GM21529 (cell line): Measurements from ENCODE around the gene PRRC2B.
A peak's percentile ranks its signal among the peaks of the same experiment; 100 is the strongest.
"Not testable (repeated sequence)": the region's sequence is repeated elsewhere in the genome, so short reads cannot be mapped to it uniquely, and the experiment has no call there.

Source experiments
- ATAC-seq: cut with Tn5 transposase; IDR thresholded peaks from one replicate; pipeline ENCODE4 v1.9.1; 2021; ENCODE audit not compliant: unreplicated experiment

Gene PRRC2B

GRCh38 chr9:131393622-131394463, at the start of gene PRRC2B:
Gene PRRC2B (plus strand): TSS chr9:131394086. CDS start chr9:131430145, 36,059 bp downstream.
- peak; percentile 51 for ATAC-seq

GRCh38 chr9:131344931-131345535, 48.9 kb upstream of the PRRC2B start:
- not testable (repeated sequence) for ATAC-seq

GRCh38 chr9:131346559-131346958, 47.3 kb upstream of the PRRC2B start:
- ATAC-seq = no peak

- ATAC-seq = no peak
Observed at GRCh38 chr9:131347376-131348020, 46.4 kb upstream of the PRRC2B start.

GRCh38 chr9:131348631-131349521, 45.0 kb upstream of the PRRC2B start:
- no peak for ATAC-seq

GRCh38 chr9:131349522-131349880, 44.4 kb upstream of the PRRC2B start:
- ATAC-seq = no peak

- no peak for ATAC-seq
Observed at GRCh38 chr9:131349881-131350563, 43.9 kb upstream of the PRRC2B start.

- ATAC-seq = not testable (repeated sequence)
Observed at GRCh38 chr9:131356479-131356878, 37.4 kb upstream of the PRRC2B start.

GRCh38 chr9:131358556-131358955, 35.3 kb upstream of the PRRC2B start:
- no peak for ATAC-seq

GRCh38 chr9:131361202-131361833, 32.6 kb upstream of the PRRC2B start:
- ATAC-seq = no peak

GRCh38 chr9:131365546-131365945, 28.3 kb upstream of the PRRC2B start:
- no peak for ATAC-seq

GRCh38 chr9:131366761-131367401, 27.0 kb upstream of the PRRC2B start:
- ATAC-seq = no peak

GRCh38 chr9:131367450-131367849, 26.4 kb upstream of the PRRC2B start:
- no peak for ATAC-seq

GRCh38 chr9:131370638-131371037, 23.2 kb upstream of the PRRC2B start:
- no peak for ATAC-seq

GRCh38 chr9:131372599-131372973, 21.3 kb upstream of the PRRC2B start:
- ATAC-seq = not testable (repeated sequence)

- not testable (repeated sequence) for ATAC-seq
Observed at GRCh38 chr9:131374638-131375037, 19.2 kb upstream of the PRRC2B start.

GRCh38 chr9:131379056-131379455, 14.8 kb upstream of the PRRC2B start:
- no peak for ATAC-seq

- no peak for ATAC-seq
Observed at GRCh38 chr9:131382850-131383729, 10.8 kb upstream of the PRRC2B start.
